Measurements from ENCODE around the gene FSTL4.

The FSTL4 gene

DNA sequence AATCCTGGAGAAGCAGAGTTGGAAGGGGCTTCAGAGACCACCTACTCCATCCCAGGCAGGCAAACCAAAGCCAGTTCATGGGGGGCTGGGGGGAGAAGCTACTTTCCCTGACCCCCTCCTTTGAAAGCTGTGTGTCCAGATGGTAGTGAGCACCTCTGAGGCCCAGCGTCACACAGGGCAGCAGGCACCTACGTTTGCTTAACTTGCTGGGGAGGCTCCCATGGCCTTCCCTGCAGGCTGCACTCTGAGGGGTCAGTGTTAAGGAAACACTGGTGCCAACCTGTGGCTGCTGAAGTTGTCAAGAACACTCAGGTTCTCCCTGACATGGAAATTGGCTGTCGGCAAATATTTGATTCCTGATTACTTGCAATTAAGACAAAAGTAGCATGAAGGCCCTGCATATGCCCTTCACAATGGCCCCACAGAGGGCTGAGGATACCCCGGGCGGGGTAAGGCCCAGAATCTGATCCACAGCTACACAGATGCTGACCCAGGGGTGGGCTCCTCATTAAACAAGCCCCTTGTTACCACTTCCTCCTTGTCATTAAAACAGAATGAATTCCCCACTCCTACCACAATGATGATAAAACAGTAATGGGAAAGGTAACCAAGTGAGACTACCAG is 208.5 kb downstream of the FSTL4 start:
- Histone ChIP-seq H3K9me3 (no peaks in the 10 kb centered on the region), H4K20me1 (no peaks in the 10 kb centered on the region), H3K36me3 (no peaks in the 10 kb centered on the region), H3K27ac (no peak overlapping the region), H3K4me2 (no peak overlapping the region), H3K4me1 (peaks cover 19% of the 10 kb centered on the region), H3K4me3 (no peak overlapping the region), H3K27me3 (no peaks in the 10 kb centered on the region), H3K9ac (no peak overlapping the region)
- TF ChIP-seq Cebpa-rat (IDR thresholded peaks at IDR 0.05) = no peak

DNA sequence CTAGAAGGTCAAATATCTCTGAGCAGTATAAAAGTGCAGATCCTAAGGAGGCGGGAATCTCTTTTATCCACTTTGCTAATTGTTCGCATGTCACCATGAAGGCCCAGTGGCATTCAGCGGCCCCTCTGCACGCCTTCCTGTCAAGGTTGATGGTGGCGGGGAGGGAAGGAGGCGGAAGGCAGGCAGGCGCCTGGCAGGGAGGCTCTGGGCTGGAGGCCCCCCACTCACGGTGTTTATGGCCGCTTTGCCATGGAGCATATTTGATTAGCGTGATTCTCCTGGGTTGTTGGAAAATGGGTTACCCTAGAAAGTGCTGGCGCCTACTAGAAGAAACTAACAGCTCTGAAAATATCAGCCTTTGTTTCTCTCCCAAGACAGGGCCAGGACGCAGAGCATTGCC is 209.6 kb downstream of the FSTL4 start:
- no peak for TF ChIP-seq Cebpa-rat (IDR thresholded peaks at IDR 0.05)
- Histone ChIP-seq H3K4me1 (peaks cover 30% of the 10 kb centered on the region), H3K27ac (no peak overlapping the region), H4K20me1 (no peaks in the 10 kb centered on the region), H3K27me3 (no peaks in the 10 kb centered on the region), H3K9ac (no peak overlapping the region), H3K4me2 (no peak overlapping the region), H3K4me3 (no peak overlapping the region), H3K36me3 (no peaks in the 10 kb centered on the region), H3K9me3 (no peaks in the 10 kb centered on the region)

DNA sequence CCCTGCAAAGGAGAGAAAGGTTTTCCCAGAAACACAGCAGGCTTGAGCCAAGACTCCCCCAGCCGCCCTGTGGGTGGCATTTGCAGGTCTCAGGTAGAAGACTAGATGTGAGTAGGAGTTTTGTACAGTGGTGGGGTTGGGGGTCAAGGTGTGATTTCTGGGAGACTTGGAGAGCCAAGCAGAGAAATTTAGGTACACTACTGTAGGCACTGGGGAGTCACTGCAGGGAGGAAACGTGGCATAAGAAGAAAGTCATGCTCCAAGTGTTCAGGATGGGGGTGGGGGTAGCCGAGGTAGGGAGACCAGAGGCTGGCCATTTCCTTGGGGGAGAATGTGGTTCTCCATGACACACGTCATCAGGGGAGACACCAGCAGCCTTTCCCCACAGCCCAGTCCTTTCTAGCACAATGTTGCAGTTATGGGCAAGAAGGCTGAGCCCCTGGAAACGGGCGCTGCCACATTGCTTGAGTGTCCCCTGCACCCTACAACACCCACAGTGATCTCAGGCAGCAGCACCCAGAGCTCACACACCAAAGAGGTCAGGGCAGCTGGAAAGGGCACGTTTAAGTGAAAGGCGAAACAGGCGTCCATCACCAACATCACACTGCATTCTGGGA is 210.5 kb downstream of the FSTL4 start:
- Histone ChIP-seq H3K4me2 (peak overlapping the region; percentile 58), H4K20me1 (no peaks in the 10 kb centered on the region), H3K27ac (no peak overlapping the region), H3K9ac (no peak overlapping the region), H3K27me3 (no peaks in the 10 kb centered on the region), H3K9me3 (no peaks in the 10 kb centered on the region), H3K4me1 (peaks cover 39% of the 10 kb centered on the region), H3K36me3 (no peaks in the 10 kb centered on the region), H3K4me3 (no peak overlapping the region)
- TF ChIP-seq Cebpa-rat (IDR thresholded peaks at IDR 0.05) = no peak

DNA sequence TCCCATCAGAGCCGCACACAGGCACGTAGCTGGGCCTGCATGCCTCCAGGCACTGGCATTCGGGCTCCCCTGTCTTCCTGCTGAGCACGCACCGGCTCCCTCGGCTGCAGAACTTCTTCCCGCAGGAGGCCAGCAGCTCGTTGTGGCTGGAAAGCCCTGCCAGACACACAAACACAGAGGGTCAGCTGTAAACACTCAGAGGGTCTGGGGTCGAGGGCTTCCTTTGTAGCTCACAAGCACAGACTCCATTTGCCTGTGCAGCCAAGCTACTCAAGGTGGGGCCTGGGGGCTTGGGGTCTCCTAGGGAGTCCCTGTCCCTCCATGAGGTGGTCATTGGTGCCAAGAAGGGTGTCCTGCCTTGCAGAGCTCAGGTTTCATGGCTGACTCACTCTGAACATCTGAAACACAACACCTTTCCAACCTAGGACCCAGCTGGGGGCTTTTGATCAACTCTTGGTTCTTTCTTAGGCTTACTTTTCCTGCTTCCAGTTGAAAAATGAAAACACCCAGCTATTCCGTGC is 211.4 kb downstream of the FSTL4 start:
- Histone ChIP-seq H3K9ac (no peak overlapping the region), H4K20me1 (no peaks in the 10 kb centered on the region), H3K4me2 (no peak overlapping the region; the same call in 1 of the 2 replicates)

DNA sequence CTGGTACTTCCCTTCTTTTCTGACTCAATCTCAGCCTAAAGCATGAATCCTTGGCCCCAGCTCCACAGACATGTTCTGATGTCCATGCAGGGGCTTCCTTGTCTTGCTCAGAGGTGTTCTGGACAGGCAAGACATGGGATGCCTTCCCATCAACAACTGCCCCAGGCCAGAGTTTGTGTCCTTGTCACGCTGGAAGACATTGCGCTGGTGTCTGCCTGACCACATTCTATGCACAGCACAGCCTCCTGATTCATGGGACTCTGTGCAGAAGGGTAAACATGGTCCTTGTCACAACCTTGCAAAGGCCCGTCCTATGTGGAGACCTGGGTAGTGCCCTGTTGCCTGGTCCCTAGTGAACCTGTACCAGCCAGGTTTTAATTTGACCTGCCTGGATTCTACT is 212.2 kb downstream of the FSTL4 start:
- H3K4me1 ChIP-seq = peaks cover 47% of the 10 kb centered on the region
- H3K27ac ChIP-seq = no peak overlapping the region
- H3K4me3 ChIP-seq = no peak overlapping the region
- no peaks in the 10 kb centered on the region for H3K36me3 ChIP-seq
- no peak overlapping the region for H3K9ac ChIP-seq
- peaks cover 4% of the 10 kb centered on the region; the same call in 1 of the 2 replicates for H3K9me3 ChIP-seq
- no peaks in the 10 kb centered on the region for H3K27me3 ChIP-seq
- H3K4me2 ChIP-seq = no peak overlapping the region
- TF ChIP-seq Cebpa-rat (IDR thresholded peaks at IDR 0.05) = no peak
- no peaks in the 10 kb centered on the region for H4K20me1 ChIP-seq

More for the DNA sequence above, 211.4 kb downstream of the FSTL4 start:
- no peak for TF ChIP-seq Cebpa-rat (IDR thresholded peaks at IDR 0.05)
- no peaks in the 10 kb centered on the region for H3K9me3 ChIP-seq
- no peak overlapping the region for H3K27ac ChIP-seq
- H3K4me1 ChIP-seq = peaks cover 47% of the 10 kb centered on the region
- no peaks in the 10 kb centered on the region for H3K36me3 ChIP-seq
- no peaks in the 10 kb centered on the region for H3K27me3 ChIP-seq
- no peak overlapping the region for H3K4me3 ChIP-seq

DNA sequence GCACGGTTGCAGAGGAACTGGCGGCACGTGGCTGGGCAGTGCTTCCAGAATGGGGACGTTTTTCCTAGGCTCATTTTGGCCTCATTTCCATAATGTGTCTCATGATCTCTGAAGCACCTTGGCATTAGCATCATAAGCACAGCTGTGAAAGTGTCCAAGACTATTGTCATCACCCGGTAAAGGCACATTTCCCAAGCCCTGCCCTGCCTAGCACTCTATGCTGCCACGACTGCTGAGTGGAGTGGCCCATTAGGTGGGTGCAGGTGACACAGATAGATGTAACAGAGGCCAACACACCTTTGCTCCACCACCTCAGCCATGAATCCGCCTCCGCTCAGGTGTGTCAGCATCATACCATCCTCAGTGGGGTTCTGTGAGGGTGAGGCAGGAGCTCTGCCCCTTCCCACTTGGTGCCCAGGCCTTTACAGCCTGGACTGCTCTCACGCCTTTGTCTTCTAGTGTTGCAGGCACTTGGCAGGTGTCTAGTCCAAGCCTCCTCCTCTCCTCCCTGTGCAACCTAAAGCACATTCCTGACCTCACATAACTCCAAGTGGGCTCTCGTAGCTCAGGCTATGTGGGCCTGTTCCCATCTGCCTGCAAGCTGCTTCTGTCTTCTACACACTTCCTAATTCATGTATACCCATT is 213.0 kb downstream of the FSTL4 start:
- Histone ChIP-seq H4K20me1 (no peaks in the 10 kb centered on the region), H3K9ac (no peak overlapping the region), H3K27ac (no peak overlapping the region), H3K9me3 (peaks cover 7% of the 10 kb centered on the region), H3K4me1 (peaks cover 49% of the 10 kb centered on the region), H3K4me2 (peak overlapping the region; percentile 62), H3K4me3 (no peak overlapping the region), H3K27me3 (no peaks in the 10 kb centered on the region), H3K36me3 (no peaks in the 10 kb centered on the region)
- no peak for TF ChIP-seq Cebpa-rat (IDR thresholded peaks at IDR 0.05)

DNA sequence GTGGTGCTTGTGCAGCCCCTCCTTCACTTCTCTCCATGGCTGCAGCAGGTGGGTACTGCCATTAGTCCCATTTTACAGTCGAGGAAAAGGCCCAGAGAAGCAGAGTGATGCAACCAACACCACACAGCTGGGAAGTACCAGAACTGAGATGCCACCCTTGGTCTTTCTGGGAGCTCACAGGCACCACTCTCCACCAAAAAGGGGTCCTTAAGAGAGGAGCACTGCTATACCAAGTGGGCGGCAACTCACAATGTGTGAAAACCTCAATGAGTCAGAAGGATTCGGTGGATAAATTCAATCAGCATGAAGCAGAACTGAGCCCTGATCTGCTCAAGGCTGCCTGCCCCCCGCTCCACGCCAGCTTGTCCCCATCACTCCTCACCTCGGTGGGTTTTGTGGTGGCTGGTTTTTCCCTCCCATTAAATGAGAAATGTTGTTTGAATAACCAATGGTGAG is 213.7 kb downstream of the FSTL4 start:
- peak overlapping the region; percentile 62 for H3K4me2 ChIP-seq
- no peaks in the 10 kb centered on the region for H4K20me1 ChIP-seq
- no peak overlapping the region for H3K4me3 ChIP-seq
- no peaks in the 10 kb centered on the region for H3K36me3 ChIP-seq
- no peak overlapping the region for H3K9ac ChIP-seq
- H3K4me1 ChIP-seq = peaks cover 56% of the 10 kb centered on the region
- H3K27me3 ChIP-seq = no peaks in the 10 kb centered on the region
- no peak for TF ChIP-seq Cebpa-rat (IDR thresholded peaks at IDR 0.05)
- no peak overlapping the region for H3K27ac ChIP-seq
- H3K9me3 ChIP-seq = peaks cover 7% of the 10 kb centered on the region

DNA sequence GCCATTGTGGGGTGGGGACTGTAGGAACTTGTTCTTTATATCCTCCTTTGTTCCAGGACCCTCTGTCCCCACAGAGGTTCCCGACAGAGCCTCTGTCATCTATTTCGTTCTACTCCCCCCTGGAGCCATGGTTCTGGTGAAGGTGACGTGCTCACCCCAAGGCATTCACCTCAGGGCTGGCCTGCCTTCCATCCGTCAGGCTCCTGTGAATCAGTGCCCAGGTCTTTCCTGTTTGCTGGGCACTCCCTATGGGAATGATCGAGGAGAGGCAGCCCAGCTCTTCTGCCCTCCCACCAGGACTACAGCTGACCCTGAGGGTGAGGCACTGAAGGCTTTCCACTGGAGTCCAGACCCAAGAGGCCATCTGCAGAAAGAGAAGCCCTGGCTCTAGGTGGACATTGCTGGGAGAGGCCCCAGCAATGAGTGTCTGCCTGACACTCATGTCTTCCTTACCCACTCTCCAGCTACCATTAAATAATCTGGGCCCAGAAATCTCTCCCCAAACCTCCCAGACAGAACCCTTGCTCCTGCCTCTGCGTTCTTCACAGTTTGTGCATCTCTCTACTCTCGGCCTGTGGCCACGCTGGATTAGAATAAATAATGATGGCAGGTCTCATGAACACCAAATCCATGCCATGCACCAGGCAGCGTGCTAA is 214.2 kb downstream of the FSTL4 start:
- no peak for TF ChIP-seq Cebpa-rat (IDR thresholded peaks at IDR 0.05)
- no peaks in the 10 kb centered on the region for H3K36me3 ChIP-seq
- peaks cover 61% of the 10 kb centered on the region for H3K4me1 ChIP-seq
- H3K9ac ChIP-seq = no peak overlapping the region
- peaks cover 7% of the 10 kb centered on the region for H3K9me3 ChIP-seq
- H3K4me2 ChIP-seq = peak overlapping the region; percentile 62
- peak overlapping the region; percentile 29; the same call in 1 of the 2 replicates for H3K27ac ChIP-seq
- no peaks in the 10 kb centered on the region for H4K20me1 ChIP-seq
- H3K27me3 ChIP-seq = no peaks in the 10 kb centered on the region
- no peak overlapping the region for H3K4me3 ChIP-seq

DNA sequence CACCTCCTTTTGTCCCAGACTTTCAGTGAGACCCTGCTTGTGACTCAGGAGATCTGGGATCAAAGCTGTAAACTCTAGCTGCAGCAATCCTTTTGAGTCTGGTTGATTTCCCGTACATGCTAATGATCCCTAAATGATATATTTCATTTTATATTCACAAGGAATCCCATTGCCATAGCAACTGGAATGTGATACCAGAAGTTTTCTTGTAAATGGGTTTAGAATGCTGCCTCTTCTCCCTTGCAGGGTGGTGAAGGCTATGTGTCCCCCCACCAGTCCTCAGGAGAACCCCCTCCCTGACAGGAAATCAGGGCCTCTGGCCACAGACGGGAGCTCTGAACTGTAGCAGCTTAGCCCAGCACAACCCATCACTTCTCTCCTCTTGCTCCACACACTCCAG is 215.0 kb downstream of the FSTL4 start:
- H3K9me3 ChIP-seq = peaks cover 7% of the 10 kb centered on the region
- no peak for TF ChIP-seq Cebpa-rat (IDR thresholded peaks at IDR 0.05)
- H3K4me1 ChIP-seq = peaks cover 69% of the 10 kb centered on the region
- H3K27me3 ChIP-seq = no peaks in the 10 kb centered on the region
- no peaks in the 10 kb centered on the region for H3K36me3 ChIP-seq
- H3K9ac ChIP-seq = no peak overlapping the region
- no peak overlapping the region for H3K4me3 ChIP-seq
- no peak overlapping the region for H3K27ac ChIP-seq
- peak overlapping the region; percentile 62 for H3K4me2 ChIP-seq
- no peaks in the 10 kb centered on the region for H4K20me1 ChIP-seq
